Astrocyte (in vitro differentiated cells and primary cell): ENCODE data around the gene SNRNP70.

ENCODE experiments used
- CTCF ChIP-seq: IDR thresholded peaks from 2 replicates; pipeline ENCODE4 v1.5.1; 2011; ENCODE audit warnings: low read depth, mild to moderate bottlenecking, inconsistent platforms, low read length, moderate library complexity; ENCODE audit not compliant: insufficient read depth
- EZH2 ChIP-seq: IDR thresholded peaks from 2 replicates; pipeline ENCODE4 v1.6.1; 2012; ENCODE audit warnings: mild to moderate bottlenecking, low read length, inconsistent platforms; ENCODE audit not compliant: insufficient read depth

GRCh38 chr19:49116544-49116943 lies 31.3 kb downstream of the SNRNP70 start:
- TF ChIP-seq CTCF (no peak), EZH2 (no peak)
